ENCODE measurements around the gene ARHGEF16.

- TF ChIP-seq CTCF (conservative IDR thresholded peaks at IDR 0.05): no peak
- TF ChIP-seq EZH2 (IDR thresholded peaks at IDR 0.05; ENCODE audit: low read depth): no peak
These were observed 62.0 kb downstream of the ARHGEF16 start for GRCh38 chr1:3516481-3516869.

All from PC-9 (cell line).